GM21529 (cell line): ENCODE data around the gene FANCC.

Source experiments
- ATAC-seq: cut with Tn5 transposase; IDR thresholded peaks from one replicate; pipeline ENCODE4 v1.9.1; 2021; ENCODE audit not compliant: unreplicated experiment

Gene FANCC

GRCh38 chr9:95049761-95050160 is 267.7 kb downstream of the FANCC start:
- ATAC-seq: no peak
